GM12878 (cell line): ENCODE results near the gene CACNA2D3.

ENCODE experiments used
- ASH2L ChIP-seq: fragments of 300-600, 200-600 bp; sonication (generic); IDR thresholded peaks from 2 replicates; pipeline ENCODE4 v1.6.1; 2017; ENCODE audit warnings: low read depth, mild to moderate bottlenecking, borderline replicate concordance
- CHD1 ChIP-seq: IDR thresholded peaks from 2 replicates; pipeline ENCODE4 v1.6.1; 2012; ENCODE audit warnings: low read depth, low read length, improper control_type of control experiment
- NBN ChIP-seq: fragments of 450-650 bp; IDR thresholded peaks from 2 replicates; pipeline ENCODE4 v1.6.1; 2016
- POLR2AphosphoS2 ChIP-seq: IDR thresholded peaks from 2 replicates; pipeline ENCODE4 v1.6.1; 2011; ENCODE audit warnings: low read depth, mild to moderate bottlenecking, low read length, improper control_type of control experiment, moderate library complexity
- ZNF24 ChIP-seq: fragments of 450-650 bp; IDR thresholded peaks from 2 replicates; pipeline ENCODE4 v1.6.1; 2017; ENCODE audit warnings: antibody characterized with exemption, mild to moderate bottlenecking
- TF ChIP-seq, protein P1 (sequence below): IDR thresholded peaks from 2 replicates; pipeline ENCODE4 v1.6.1; 2011; ENCODE audit warnings: low read depth, low read length, improper control_type of control experiment, borderline replicate concordance
- TF ChIP-seq, protein P2 (sequence below): IDR thresholded peaks from 2 replicates; pipeline ENCODE4 v1.6.1; 2012; ENCODE audit warnings: low read depth, low read length, improper control_type of control experiment
- TF ChIP-seq, protein P3 (sequence below), 3 experiments: IDR thresholded peaks in 2 of 3; conservative IDR thresholded peaks in 1 of 3; 2 replicates each; pipeline ENCODE4 v1.5.1; 2011; ENCODE audit warnings: low read depth in 3 of 3, low read length in 3 of 3, mild to moderate bottlenecking in 3 of 3, control low read depth in 2 of 3, moderate library complexity in 2 of 3, inconsistent platforms in 1 of 3, mixed read lengths in 1 of 3; ENCODE audit not compliant: control insufficient read depth in 2 of 3, insufficient read depth in 1 of 3; ENCODE audit errors: extremely low read depth in 1 of 3

DNA sequence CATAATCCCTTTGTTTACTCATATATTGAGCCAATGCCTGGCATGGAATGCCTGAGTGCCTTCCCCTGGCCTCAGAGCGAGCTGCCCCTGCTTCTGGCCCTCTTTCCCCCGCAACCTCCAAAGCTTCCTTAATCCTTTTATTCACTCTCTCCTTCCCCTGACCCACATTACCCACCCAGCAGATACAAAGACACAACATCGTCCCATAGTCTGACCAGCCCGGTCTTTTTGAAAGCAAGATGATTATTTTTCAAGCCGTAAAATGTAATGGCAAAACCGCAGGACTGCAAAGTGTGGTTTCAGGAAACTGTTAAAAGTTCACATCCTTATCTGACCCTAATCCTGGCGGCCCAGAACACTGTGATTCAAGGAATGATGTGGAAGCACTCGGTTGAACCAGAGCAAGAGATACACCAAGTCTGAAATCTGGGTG, 883.9 kb downstream of the CACNA2D3 start:
- no peak for TF ChIP-seq ZNF24
- TF ChIP-seq ASH2L = no peak
- TF ChIP-seq, protein P1, sequence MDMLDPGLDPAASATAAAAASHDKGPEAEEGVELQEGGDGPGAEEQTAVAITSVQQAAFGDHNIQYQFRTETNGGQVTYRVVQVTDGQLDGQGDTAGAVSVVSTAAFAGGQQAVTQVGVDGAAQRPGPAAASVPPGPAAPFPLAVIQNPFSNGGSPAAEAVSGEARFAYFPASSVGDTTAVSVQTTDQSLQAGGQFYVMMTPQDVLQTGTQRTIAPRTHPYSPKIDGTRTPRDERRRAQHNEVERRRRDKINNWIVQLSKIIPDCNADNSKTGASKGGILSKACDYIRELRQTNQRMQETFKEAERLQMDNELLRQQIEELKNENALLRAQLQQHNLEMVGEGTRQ = no peak
- TF ChIP-seq, protein P2, sequence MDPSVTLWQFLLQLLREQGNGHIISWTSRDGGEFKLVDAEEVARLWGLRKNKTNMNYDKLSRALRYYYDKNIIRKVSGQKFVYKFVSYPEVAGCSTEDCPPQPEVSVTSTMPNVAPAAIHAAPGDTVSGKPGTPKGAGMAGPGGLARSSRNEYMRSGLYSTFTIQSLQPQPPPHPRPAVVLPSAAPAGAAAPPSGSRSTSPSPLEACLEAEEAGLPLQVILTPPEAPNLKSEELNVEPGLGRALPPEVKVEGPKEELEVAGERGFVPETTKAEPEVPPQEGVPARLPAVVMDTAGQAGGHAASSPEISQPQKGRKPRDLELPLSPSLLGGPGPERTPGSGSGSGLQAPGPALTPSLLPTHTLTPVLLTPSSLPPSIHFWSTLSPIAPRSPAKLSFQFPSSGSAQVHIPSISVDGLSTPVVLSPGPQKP = no peak
- TF ChIP-seq, protein P3, sequence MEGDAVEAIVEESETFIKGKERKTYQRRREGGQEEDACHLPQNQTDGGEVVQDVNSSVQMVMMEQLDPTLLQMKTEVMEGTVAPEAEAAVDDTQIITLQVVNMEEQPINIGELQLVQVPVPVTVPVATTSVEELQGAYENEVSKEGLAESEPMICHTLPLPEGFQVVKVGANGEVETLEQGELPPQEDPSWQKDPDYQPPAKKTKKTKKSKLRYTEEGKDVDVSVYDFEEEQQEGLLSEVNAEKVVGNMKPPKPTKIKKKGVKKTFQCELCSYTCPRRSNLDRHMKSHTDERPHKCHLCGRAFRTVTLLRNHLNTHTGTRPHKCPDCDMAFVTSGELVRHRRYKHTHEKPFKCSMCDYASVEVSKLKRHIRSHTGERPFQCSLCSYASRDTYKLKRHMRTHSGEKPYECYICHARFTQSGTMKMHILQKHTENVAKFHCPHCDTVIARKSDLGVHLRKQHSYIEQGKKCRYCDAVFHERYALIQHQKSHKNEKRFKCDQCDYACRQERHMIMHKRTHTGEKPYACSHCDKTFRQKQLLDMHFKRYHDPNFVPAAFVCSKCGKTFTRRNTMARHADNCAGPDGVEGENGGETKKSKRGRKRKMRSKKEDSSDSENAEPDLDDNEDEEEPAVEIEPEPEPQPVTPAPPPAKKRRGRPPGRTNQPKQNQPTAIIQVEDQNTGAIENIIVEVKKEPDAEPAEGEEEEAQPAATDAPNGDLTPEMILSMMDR (IDR thresholded peaks at IDR 0.05 in 2 of 3, conservative IDR thresholded peaks at IDR 0.05 in 1 of 3; ENCODE audit: control insufficient read depth in 2 of 3, extremely low read depth in 1 of 3, insufficient read depth in 1 of 3, low read depth in 3 of 3, low read length in 3 of 3) = no peak
- TF ChIP-seq CHD1 = no peak
- no peak for TF ChIP-seq NBN
- no peak for TF ChIP-seq POLR2AphosphoS2
